Activated CD4-positive, alpha-beta T cell treated with anti-CD3 and anti-CD28 coated beads, Interleukin-2, amount 50 U/mL, for 1 hour (primary cell): ENCODE results near the gene MAPKAPK2.

Experiments
- DNase-seq: peaks from one replicate; pipeline ENCODE4 v3.0.0-alpha.2; 2020

Gene MAPKAPK2

GRCh38 chr1:206661161-206661820 is 23.4 kb upstream of the MAPKAPK2 start:
- DNase-seq: no peak

GRCh38 chr1:206662396-206663092 is 22.2 kb upstream of the MAPKAPK2 start:
- DNase-seq: no peak

- no peak for DNase-seq
Measured at GRCh38 chr1:206663362-206663761, 21.3 kb upstream of the MAPKAPK2 start.

- DNase-seq: peak; percentile 65
Measured at GRCh38 chr1:206663832-206664652, 20.7 kb upstream of the MAPKAPK2 start.

DNA sequence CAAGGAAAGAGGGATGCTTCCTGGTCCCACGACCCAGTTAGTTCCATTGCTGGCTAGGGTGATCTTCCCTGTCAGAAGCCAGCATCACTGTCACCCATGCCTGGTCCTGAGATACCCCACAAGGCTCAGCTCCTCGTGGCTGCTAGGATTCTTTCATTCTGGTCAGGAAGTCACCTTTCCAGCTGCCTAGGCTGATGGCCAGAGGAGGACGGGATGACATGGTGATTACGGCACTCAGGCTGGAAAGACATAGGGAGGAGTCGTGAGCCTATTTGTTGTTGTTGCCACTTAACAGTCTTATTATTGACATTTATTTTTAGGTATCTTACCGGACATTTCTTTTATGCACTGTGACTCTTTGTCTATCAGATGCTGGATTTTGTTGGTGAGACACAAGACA is 20.0 kb upstream of the MAPKAPK2 start:
- no peak for DNase-seq

GRCh38 chr1:206666031-206666561 is 18.6 kb upstream of the MAPKAPK2 start:
- DNase-seq: no peak

DNA sequence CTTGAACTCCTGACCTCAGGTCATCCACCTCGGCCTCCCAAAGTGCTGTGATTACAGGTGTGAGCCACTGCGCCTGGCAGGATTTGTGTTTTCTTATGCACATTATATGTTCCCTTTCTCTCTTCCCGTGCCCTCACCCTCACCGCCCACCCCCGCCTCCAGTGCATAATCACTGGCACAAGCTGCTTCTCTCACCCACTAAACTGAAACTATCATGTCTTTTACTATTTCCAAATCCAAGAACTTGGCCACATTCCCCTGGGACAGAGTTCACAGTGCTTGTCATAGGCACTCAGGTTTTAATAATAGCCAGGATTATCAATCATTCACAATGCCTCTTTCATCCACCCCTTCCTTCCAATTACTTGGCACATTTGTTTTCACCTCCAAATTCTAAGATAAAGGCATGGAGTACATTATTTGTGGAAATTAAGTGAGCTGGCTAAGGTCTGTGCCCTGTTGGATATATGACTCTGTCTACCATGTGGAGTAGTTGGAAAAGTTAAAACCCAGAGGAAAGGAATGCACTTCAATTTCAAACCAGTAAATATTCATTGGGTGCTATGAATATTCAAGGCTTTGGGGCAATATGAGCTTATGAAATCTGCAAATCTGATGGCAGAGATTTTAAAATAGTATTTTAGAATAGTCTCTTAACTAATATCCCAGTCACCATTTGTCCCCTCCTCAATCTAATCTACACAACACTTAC is 17.6 kb upstream of the MAPKAPK2 start:
- no peak for DNase-seq

DNA sequence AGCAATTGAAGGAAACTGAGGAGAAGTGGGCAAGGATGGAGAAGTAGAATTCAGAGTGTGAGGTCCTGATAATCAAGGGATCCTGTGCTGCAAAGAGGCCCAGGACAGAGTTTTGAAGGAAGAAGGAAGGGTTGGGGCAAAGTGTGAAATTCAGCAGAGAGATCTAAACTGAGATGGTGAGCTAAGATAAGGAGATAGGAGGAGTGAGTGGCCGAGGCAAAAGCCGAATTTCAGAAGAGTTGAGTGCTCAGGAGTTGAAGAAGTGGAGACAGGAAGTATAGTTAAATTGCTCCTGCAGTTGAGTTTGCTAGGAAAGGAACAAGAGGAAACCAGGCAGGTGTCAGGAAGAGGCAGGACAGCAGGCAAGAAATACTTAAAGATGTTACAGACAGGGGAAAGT is 16.4 kb upstream of the MAPKAPK2 start:
- no peak for DNase-seq

GRCh38 chr1:206668874-206669410 is 15.8 kb upstream of the MAPKAPK2 start:
- DNase-seq: no peak

DNA sequence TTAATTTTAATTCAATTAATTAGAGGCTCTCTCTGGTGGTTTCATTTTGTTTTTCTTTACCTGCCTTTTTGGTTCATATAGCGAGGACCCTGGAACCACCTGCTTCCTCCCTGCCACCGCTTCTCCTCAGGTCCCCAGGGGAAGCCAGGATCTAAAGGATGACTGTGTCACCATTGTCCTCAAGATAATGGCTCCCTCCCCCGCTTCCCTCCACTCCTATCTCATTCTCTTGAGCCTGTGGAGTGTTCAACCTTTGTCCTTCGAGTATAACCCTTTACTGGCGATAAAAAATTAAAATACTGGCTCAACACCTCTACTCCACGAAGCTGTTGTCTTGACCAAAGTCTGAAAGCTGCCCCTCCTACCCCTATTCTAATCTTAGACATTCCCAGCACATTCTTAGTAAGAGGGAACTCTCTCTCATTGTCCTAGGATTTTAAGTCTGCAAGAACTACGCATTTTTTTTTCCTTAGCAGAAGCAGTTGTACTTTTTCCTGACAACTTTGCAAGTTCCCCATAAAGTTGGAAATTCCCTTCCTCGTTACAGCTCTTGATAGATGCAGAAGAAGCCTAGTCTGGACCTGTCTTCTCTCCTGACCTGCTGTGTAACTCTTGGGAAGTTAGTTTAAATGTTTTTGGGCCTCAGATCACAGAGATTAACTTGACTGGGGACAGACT is 12.6 kb upstream of the MAPKAPK2 start:
- DNase-seq: no peak

DNA sequence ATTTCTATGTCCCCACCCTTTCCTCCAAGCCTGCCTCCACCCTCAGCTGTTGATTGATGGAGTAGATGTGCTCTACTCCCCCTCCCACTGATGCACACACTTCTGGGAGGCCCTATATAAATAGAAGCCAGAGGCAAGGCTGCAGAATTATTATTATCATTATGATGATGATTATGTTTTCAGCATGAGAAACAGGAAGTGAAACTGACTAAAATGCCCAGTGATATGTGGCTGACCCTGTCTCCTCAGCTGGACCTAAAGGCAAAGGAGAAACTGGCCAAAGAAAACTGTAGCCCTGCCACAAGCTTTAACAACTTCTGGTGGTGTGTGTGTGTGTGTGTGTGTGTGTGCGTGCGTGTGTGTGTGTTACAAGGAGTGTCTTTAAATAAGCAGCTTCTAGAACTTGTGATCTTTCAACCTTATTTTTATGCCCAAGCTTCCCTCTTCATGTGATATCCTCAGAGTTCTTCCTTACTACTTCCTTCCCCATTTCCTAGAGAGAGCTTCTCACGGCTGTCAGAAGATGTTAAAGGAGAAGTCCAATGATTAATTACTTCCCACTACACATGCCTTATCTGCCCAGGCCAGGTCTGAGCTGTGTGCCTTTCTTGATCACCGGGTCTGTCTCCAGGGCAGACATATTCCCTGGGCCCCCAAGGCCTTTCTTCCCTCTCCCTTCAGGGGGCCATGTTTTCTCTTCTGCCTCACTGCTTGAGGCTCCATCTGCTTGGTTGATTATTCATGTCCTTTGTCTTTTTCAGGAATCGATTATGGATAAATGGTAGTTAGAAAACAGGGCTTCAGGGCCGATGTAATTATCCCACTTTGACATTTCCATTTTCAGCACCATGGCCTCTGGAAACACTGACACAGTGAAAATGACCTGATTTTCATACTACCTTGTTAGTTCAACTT is 11.6 kb upstream of the MAPKAPK2 start:
- DNase-seq: no peak

GRCh38 chr1:206674236-206674635 is 10.5 kb upstream of the MAPKAPK2 start:
- DNase-seq: no peak

GRCh38 chr1:206674745-206675175 is 9.9 kb upstream of the MAPKAPK2 start:
- DNase-seq: no peak

GRCh38 chr1:206676499-206676898 is 8.2 kb upstream of the MAPKAPK2 start:
- DNase-seq: no peak

- no peak for DNase-seq
Measured at GRCh38 chr1:206678490-206678889, 6.2 kb upstream of the MAPKAPK2 start.

- DNase-seq: no peak
Measured at GRCh38 chr1:206679738-206680211, 4.9 kb upstream of the MAPKAPK2 start.

DNA sequence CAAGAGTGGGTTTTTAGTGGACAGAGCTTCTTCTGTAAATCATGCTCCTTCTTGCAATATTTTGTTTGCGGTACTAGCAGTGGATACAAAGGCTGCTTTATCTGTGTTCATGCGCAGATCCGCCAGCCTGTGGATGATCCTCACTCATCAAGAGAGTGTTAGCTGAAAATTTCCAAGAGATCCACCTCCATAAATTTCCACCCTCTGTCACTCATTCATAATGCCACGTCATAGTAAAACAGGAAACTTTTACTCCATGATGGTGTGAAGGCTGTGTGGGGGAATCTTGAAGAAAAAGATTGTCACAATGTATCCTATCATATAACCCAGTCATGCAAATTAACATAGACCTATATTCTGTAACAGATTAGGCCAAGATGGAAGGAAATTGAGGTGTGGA is 4.4 kb upstream of the MAPKAPK2 start:
- DNase-seq: no peak

- DNase-seq: no peak
Measured at GRCh38 chr1:206681359-206681758, 3.3 kb upstream of the MAPKAPK2 start.

DNA sequence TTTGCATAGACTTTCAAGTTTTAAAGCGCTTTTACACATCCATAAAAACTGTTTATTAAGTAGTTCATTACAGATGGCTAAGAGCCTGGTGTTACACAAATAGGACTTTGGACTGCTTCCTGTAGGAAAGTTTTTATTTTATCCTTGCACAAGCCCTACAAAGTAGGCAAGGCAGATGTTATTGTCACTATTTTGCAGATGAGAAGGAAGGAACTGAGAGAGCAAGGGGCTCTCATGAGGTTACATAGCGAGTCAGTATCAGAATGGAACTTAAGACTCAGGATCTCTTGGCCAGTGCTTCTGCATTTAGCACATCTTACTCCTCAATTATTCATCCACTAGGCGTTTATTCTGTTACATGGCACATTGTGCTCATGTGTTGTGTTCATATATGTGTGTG is 2.6 kb upstream of the MAPKAPK2 start:
- DNase-seq: no peak

- DNase-seq: no peak
Measured at GRCh38 chr1:206683313-206683712, 1.4 kb upstream of the MAPKAPK2 start.

DNA sequence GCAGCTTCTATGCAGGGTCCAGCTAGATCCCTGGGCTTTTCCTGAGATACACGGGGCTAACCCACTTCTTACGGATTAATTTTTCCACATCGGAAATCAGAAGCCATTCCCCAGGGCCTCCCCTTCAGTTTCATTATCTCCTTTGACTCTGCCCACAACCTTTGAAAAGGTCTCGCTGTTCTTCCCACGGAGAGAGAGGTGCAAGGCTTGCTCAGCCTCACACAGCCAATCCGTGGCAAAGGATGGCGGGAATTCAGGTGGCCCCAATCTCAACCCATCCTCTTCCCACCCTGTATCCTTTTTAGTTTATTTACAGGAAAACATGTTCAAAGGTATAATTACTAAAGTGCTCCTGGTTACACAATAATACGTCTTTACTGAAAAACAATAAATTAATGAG is 702 bp upstream of the MAPKAPK2 start:
- DNase-seq: no peak
